Neural crest cell (in vitro differentiated cells): ENCODE measurements around the gene VAX1. TPM values are rescaled to one million over a fixed set of nuclear protein-coding genes. Genes with fewer than 3 reads are reported as not detected.
A peak's percentile ranks its signal among the peaks of the same experiment; 100 is the strongest.
"Not testable (repeated sequence)": the region's sequence is repeated elsewhere in the genome, so short reads cannot be mapped to it uniquely, and the experiment has no call there.

Experiments
- DNase-seq: peaks from one replicate; pipeline ENCODE4 v3.0.0; 2021; ENCODE audit warnings: low read depth, mixed read lengths, low spot score
- H3K27ac Mint-ChIP-seq: one replicate; pipeline ENCODE4 v1.8.0; 2021; ENCODE audit warnings: mild to moderate bottlenecking, mixed read lengths; ENCODE audit not compliant: unreplicated experiment
- H3K27me3 Mint-ChIP-seq: 2 replicates; pipeline ENCODE4 v1.8.0; 2021; ENCODE audit warnings: low read depth, mild to moderate bottlenecking, mixed read lengths
- H3K36me3 Mint-ChIP-seq: 2 replicates; pipeline ENCODE4 v1.8.0; 2021; ENCODE audit warnings: low read depth, mild to moderate bottlenecking, mixed read lengths
- H3K4me1 Mint-ChIP-seq: 2 replicates; pipeline ENCODE4 v1.8.0; 2021; ENCODE audit warnings: mixed read lengths
- H3K4me3 Mint-ChIP-seq: one replicate; pipeline ENCODE4 v1.8.0; 2021; ENCODE audit warnings: mild to moderate bottlenecking, mixed read lengths
- H3K9me3 Mint-ChIP-seq: 2 replicates; pipeline ENCODE4 v1.8.0; 2021; ENCODE audit warnings: mixed read lengths
- CTCF ChIP-seq: fragments of 200-600 bp; sonication (generic); conservative IDR thresholded peaks from 2 replicates; pipeline ENCODE4 v1.5.0; 2021; ENCODE audit warnings: antibody characterized with exemption, mild to moderate bottlenecking
- microRNA-seq: library from miRNA; unstranded; fragments of <30 nt; microRNA quantifications from one replicate; pipeline ENCODE4, GENCODE V29; 2020
- total RNA-seq: library from RNA; stranded (reverse); gene quantifications from 2 replicates; pipeline ENCODE4 v1.2.1, GENCODE V29; 2021

Gene VAX1
- total RNA-seq, 1 donor from 2014 or later: 0.23 TPM

GRCh38 chr10:117086546-117086945, 51.5 kb downstream of the VAX1 start:
- no peak for DNase-seq
- Mint-ChIP-seq H3K4me3 (peak overlapping the region; percentile 9), H3K4me1 (peaks cover 6% of the 10 kb centered on the region), H3K27ac (no peak overlapping the region), H3K36me3 (peaks cover 5% of the 10 kb centered on the region), H3K9me3 (peaks cover 5% of the 10 kb centered on the region), H3K27me3 (peaks cover 17% of the 10 kb centered on the region)
- no peak for TF ChIP-seq CTCF

- H3K4me3 Mint-ChIP-seq: peak overlapping the region; percentile 85
- H3K9me3 Mint-ChIP-seq, H3K36me3 Mint-ChIP-seq, H3K27ac Mint-ChIP-seq, H3K4me1 Mint-ChIP-seq: not testable (repeated sequence)
- peak; percentile 13 for DNase-seq
- H3K27me3 Mint-ChIP-seq: peaks cover 12% of the 10 kb centered on the region
These were observed 53.4 kb downstream of the VAX1 start for GRCh38 chr10:117084421-117085246.

Small RNA genes lying within 50 kb of the gene (microRNA-seq; reads per million reads assigned to microRNA genes)
- gene MIR3663: not detected

Other genes with a start within 250 kb of the VAX1 start
- 10.0 and 10.5 TPM in 2 replicates for gene SHTN1, start 133.1 kb downstream of the VAX1 start, total RNA-seq
- gene KCNK18, start 59.2 kb upstream of the VAX1 start, total RNA-seq: not detected in 2 replicates
- 0.05 and 0.07 TPM in 2 replicates for gene SLC18A2, start 102.8 kb upstream of the VAX1 start, total RNA-seq
- 30.6 and 31.8 TPM in 2 replicates for gene PDZD8, start 237.2 kb upstream of the VAX1 start, total RNA-seq